B cell (primary cell): ENCODE results near the gene TREH.

Experiments
- CTCF ChIP-seq: fragments of 200-600 bp; IDR thresholded peaks from one replicate; pipeline ENCODE4 v1.8.0; 2022; ENCODE audit warnings: antibody characterized with exemption, mild to moderate bottlenecking
- EZH2 ChIP-seq: IDR thresholded peaks from 2 replicates; pipeline ENCODE4 v1.6.1; 2012; ENCODE audit warnings: borderline replicate concordance, low read depth, mild to moderate bottlenecking, moderate library complexity, low read length; ENCODE audit not compliant: insufficient read depth, poor library complexity, severe bottlenecking

GRCh38 chr11:118614511-118614910, 64.9 kb downstream of the TREH start:
- TF ChIP-seq CTCF: no peak
- no peak for TF ChIP-seq EZH2
